IgD-negative memory B cell (primary cell): ENCODE results near the gene ZC2HC1C. TPM values are rescaled to one million over a fixed set of nuclear protein-coding genes. Genes with fewer than 3 reads are reported as not detected.
"Not testable (repeated sequence)": the region's sequence is repeated elsewhere in the genome, so short reads cannot be mapped to it uniquely, and the experiment has no call there.

ENCODE experiments used
- H3K27ac Mint-ChIP-seq, 3 donors: one replicate each; pipeline ENCODE4 v1.8.0; 2020 to 2022; ENCODE audit warnings: mild to moderate bottlenecking in 3 of 3, mixed read lengths in 3 of 3, moderate library complexity in 1 of 3
- H3K27me3 Mint-ChIP-seq: one replicate; pipeline ENCODE4 v1.8.0; 2021; ENCODE audit warnings: mixed read lengths
- H3K36me3 Mint-ChIP-seq: one replicate; pipeline ENCODE4 v1.8.0; 2020; ENCODE audit warnings: mild to moderate bottlenecking, mixed read lengths
- H3K4me1 Mint-ChIP-seq, 3 donors: one replicate each; pipeline ENCODE4 v1.8.0; 2020 to 2022; ENCODE audit warnings: mixed read lengths in 3 of 3, mild to moderate bottlenecking in 1 of 3
- H3K4me3 Mint-ChIP-seq, 4 donors: one replicate each; pipeline ENCODE4 v1.8.0; 2020 to 2022; ENCODE audit warnings: mild to moderate bottlenecking in 4 of 4, mixed read lengths in 4 of 4, moderate library complexity in 3 of 4
- H3K9me3 Mint-ChIP-seq, 3 donors: one replicate each; pipeline ENCODE4 v1.8.0; 2020 to 2021; ENCODE audit warnings: mixed read lengths in 3 of 3, mild to moderate bottlenecking in 1 of 3
- polyA plus RNA-seq: library from polyadenylated mRNA; unstranded; fragments of 300-500 nt; fragmentation: Illumina TruSeq; gene quantifications from one replicate; pipeline ENCODE4 v1.2.3, GENCODE V29; 2021

Gene ZC2HC1C
- polyA plus RNA-seq, 1 donor from 2014 or later = 3.1 TPM

- Mint-ChIP-seq H3K4me3 (peak overlapping the region; percentile 96 to 100 (median 98)), H3K27ac (peak overlapping the region; percentile 97 to 99 (median 99)), H3K4me1 (peaks cover 27 to 32% (median 28%) of the 10 kb centered on the region in 3 donors)
- H3K9me3 Mint-ChIP-seq, H3K36me3 Mint-ChIP-seq, H3K27me3 Mint-ChIP-seq: not testable (repeated sequence)
Observed at GRCh38 chr14:75127474-75127820, 58.0 kb downstream of the ZC2HC1C start.

DNA sequence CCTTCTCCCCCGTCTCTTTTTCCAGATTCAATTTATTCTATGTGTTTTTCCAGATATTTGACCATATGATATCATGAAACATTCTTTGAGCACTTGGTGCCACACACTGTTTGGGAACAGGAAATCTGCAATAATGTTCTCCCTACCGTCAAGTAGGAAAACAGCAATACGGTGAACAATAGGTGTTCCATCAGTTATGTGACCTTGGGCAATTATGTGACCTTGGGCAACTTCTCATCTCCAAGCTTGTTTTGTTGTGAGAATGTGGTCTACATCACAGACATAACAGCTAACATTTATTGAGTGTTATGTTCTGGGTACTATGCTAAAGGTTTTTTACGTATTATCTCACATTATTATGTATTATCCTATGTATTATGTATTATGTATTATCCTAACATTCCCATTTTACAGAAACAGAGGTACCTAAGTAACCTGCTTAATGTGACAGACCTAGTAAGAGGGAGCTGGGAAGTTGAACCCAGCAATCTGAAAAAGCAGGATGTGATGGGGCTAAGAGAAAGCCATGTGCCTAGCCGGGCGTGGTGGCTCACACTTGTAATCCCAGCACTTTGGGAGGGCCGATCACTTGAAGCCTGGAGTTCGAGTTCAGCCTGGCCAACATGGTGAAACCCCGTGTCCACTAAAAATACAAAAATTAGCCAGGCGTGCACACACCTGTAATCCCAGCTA, 58.6 kb downstream of the ZC2HC1C start:
- H3K27me3 Mint-ChIP-seq = no peaks in the 10 kb centered on the region
- peak overlapping the region; percentile 93 to 100 (median 98) for H3K4me3 Mint-ChIP-seq
- H3K4me1 Mint-ChIP-seq = peaks cover 28 to 34% (median 28%) of the 10 kb centered on the region in 3 donors
- peak overlapping the region; percentile 59 to 99 (median 99) for H3K27ac Mint-ChIP-seq
- peaks cover 1% of the 10 kb centered on the region for H3K36me3 Mint-ChIP-seq
- H3K9me3 Mint-ChIP-seq = no peaks in the 10 kb centered on the region

DNA sequence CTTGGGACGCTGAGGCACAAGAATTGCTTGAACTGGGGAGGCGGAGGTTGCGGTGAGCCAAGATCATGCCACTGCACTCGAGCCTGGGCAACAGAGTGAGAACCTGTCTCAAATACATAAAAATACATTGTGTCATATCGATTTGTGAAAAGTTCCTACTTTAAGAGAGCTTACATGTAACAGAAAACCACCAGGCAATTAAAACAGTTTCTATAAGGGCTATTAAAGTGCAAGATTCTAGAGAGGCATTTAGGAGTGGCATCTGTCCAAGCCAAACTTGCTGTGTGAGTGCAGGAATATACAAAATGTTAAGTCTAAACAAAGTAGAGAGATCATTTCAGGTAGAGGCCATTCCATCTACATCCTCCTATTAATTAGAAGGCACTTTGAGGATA, 59.2 kb downstream of the ZC2HC1C start:
- Mint-ChIP-seq H3K27ac (peak overlapping the region in 2 of 3 donors; percentile 59 to 72), H3K9me3 (no peaks in the 10 kb centered on the region), H3K4me3 (peak overlapping the region in 3 of 4 donors; percentile 9 to 38 (median 34)), H3K27me3 (no peaks in the 10 kb centered on the region), H3K4me1 (peaks cover 28 to 34% (median 28%) of the 10 kb centered on the region in 3 donors), H3K36me3 (peaks cover 1% of the 10 kb centered on the region)

Other genes starting within 250 kb of the ZC2HC1C start
- not detected for gene PROX2, start 193.5 kb upstream of the ZC2HC1C start, polyA plus RNA-seq
- 10.3 TPM for gene DLST, start 187.7 kb upstream of the ZC2HC1C start, polyA plus RNA-seq
- 1.4 TPM for gene RPS6KL1, start 146.4 kb upstream of the ZC2HC1C start, polyA plus RNA-seq
- gene PGF, start 114.0 kb upstream of the ZC2HC1C start, polyA plus RNA-seq = not detected
- 29.2 TPM for gene EIF2B2, start 66.7 kb upstream of the ZC2HC1C start, polyA plus RNA-seq
- 8.4 TPM for gene MLH3, start 18.2 kb upstream of the ZC2HC1C start, polyA plus RNA-seq
- gene ACYP1, start 5.6 kb upstream of the ZC2HC1C start, polyA plus RNA-seq = 15.2 TPM
- 16.9 TPM for gene NEK9, start 57.4 kb downstream of the ZC2HC1C start, polyA plus RNA-seq
- 184 TPM for gene TMED10, start 107.0 kb downstream of the ZC2HC1C start, polyA plus RNA-seq
- 487 TPM for gene FOS, start 209.2 kb downstream of the ZC2HC1C start, polyA plus RNA-seq